GM23338 (cell line): ENCODE results near the gene IL1B. TPM values are rescaled to one million over a fixed set of nuclear protein-coding genes. Genes with fewer than 3 reads are reported as not detected.

ENCODE experiments used
- ATAC-seq: fragments of 200-7000 bp; cut with Tn5 transposase; 3 replicates; pipeline ENCODE4 v1.9.1; 2020
- DNase-seq: peaks from one replicate; pipeline ENCODE4 v3.0.0-alpha.2; 2015; ENCODE audit warnings: low spot score
- H2AFZ ChIP-seq: fragments of 200-600 bp; sonication (generic); 2 replicates; pipeline ENCODE4 v1.8.0; 2016; ENCODE audit warnings: antibody characterized with exemption, mild to moderate bottlenecking, moderate library complexity
- H3F3A ChIP-seq: fragments of 200-600 bp; sonication (generic); replicated peaks from 2 replicates; pipeline ENCODE4 v1.8.0; 2017; ENCODE audit warnings: antibody characterized with exemption, mixed run types, low read depth
- H3K27ac ChIP-seq: fragments of 200-600 bp; sonication (generic); 2 replicates; pipeline ENCODE4 v1.6.1; 2016; ENCODE audit warnings: low read depth
- H3K27me3 ChIP-seq: fragments of 200-600 bp; sonication (generic); 2 replicates; pipeline ENCODE4 v1.8.0; 2016; ENCODE audit warnings: mild to moderate bottlenecking, mixed run types, moderate library complexity; ENCODE audit not compliant: insufficient read depth
- H3K36me3 ChIP-seq: fragments of 200-600 bp; sonication (generic); 2 replicates; pipeline ENCODE4 v1.8.0; 2016; ENCODE audit warnings: mild to moderate bottlenecking; ENCODE audit not compliant: insufficient read depth
- H3K4me1 ChIP-seq: fragments of 200-600 bp; sonication (generic); 2 replicates; pipeline ENCODE4 v1.8.0; 2016; ENCODE audit warnings: mild to moderate bottlenecking, moderate library complexity; ENCODE audit not compliant: insufficient read depth
- H3K4me2 ChIP-seq: fragments of 200-600 bp; sonication (generic); 2 replicates; pipeline ENCODE4 v1.7.1; 2017; ENCODE audit warnings: mixed run types
- H3K4me3 ChIP-seq: fragments of 200-600 bp; sonication (generic); 2 replicates; pipeline ENCODE4 v1.6.1; 2016; ENCODE audit warnings: mixed run types
- H3K79me2 ChIP-seq: fragments of 200-600 bp; sonication (generic); replicated peaks from 2 replicates; pipeline ENCODE4 v1.8.0; 2017; ENCODE audit warnings: mild to moderate bottlenecking; ENCODE audit not compliant: insufficient read depth
- H3K9me2 ChIP-seq: fragments of 200-600 bp; sonication (generic); 2 replicates; pipeline ENCODE4 v1.8.0; 2017; ENCODE audit not compliant: insufficient read depth
- H4K20me1 ChIP-seq: fragments of 200-600 bp; sonication (generic); replicated peaks from 2 replicates; pipeline ENCODE4 v1.8.0; 2017; ENCODE audit warnings: mild to moderate bottlenecking; ENCODE audit not compliant: insufficient read depth
- H3K27ac Mint-ChIP-seq: 2 replicates; pipeline ENCODE4 v1.8.0; 2020; ENCODE audit warnings: inconsistent platforms, mild to moderate bottlenecking, moderate library complexity, mixed read lengths
- H3K27me3 Mint-ChIP-seq: 3 replicates; pipeline ENCODE4 v1.8.0; 2022; ENCODE audit warnings: low read depth, mild to moderate bottlenecking, moderate library complexity, mixed read lengths, inconsistent platforms; ENCODE audit not compliant: insufficient read depth, poor library complexity
- H3K36me3 Mint-ChIP-seq: 3 replicates; pipeline ENCODE4 v1.8.0; 2021; ENCODE audit warnings: low read depth, mild to moderate bottlenecking, inconsistent platforms, moderate library complexity, mixed read lengths
- H3K4me1 Mint-ChIP-seq: 3 replicates; pipeline ENCODE4 v1.8.0; 2020; ENCODE audit warnings: mild to moderate bottlenecking, inconsistent platforms, mixed read lengths
- H3K4me3 Mint-ChIP-seq: 3 replicates; pipeline ENCODE4 v1.8.0; 2021; ENCODE audit warnings: moderate library complexity, mild to moderate bottlenecking, inconsistent platforms, mixed read lengths
- H3K9me3 Mint-ChIP-seq: 3 replicates; pipeline ENCODE4 v1.8.0; 2020; ENCODE audit warnings: moderate library complexity, mild to moderate bottlenecking, inconsistent platforms, mixed read lengths
- CREB1 ChIP-seq: fragments of 250-450 bp; sonication (Bioruptor Pico); IDR thresholded peaks from 2 replicates; pipeline ENCODE4 v1.5.0; 2020; ENCODE audit warnings: low read depth, mild to moderate bottlenecking, moderate library complexity
- EZH2 ChIP-seq: fragments of 200-600 bp; sonication (generic); IDR thresholded peaks from one replicate; pipeline ENCODE4 v1.8.0; 2017; ENCODE audit warnings: antibody characterized with exemption, mild to moderate bottlenecking, low read depth; ENCODE audit not compliant: unreplicated experiment
- EZH2phosphoT487 ChIP-seq: fragments of 200-600 bp; sonication (generic); IDR thresholded peaks from one replicate; pipeline ENCODE4 v1.8.1; 2018; ENCODE audit warnings: antibody characterized with exemption; ENCODE audit not compliant: unreplicated experiment
- JUNB ChIP-seq: IDR thresholded peaks from one replicate; pipeline ENCODE4 v1.6.1; 2016; ENCODE audit warnings: antibody characterized with exemption; ENCODE audit not compliant: unreplicated experiment
- NANOG ChIP-seq: IDR thresholded peaks from 2 replicates; pipeline ENCODE4 v1.6.1; 2016; ENCODE audit warnings: antibody characterized with exemption, borderline replicate concordance
- POLR2AphosphoS5 ChIP-seq: IDR thresholded peaks from 2 replicates; pipeline ENCODE4 v1.6.1; 2016; ENCODE audit warnings: antibody characterized with exemption, low read depth
- STAT1 ChIP-seq: IDR thresholded peaks from one replicate; pipeline ENCODE4 v1.6.1; 2016; ENCODE audit warnings: antibody characterized with exemption; ENCODE audit not compliant: unreplicated experiment
- ZNF114 ChIP-seq: fragments of 250-450 bp; sonication (Bioruptor Pico); IDR thresholded peaks from 2 replicates; pipeline ENCODE4 v1.5.0; 2020; ENCODE audit warnings: mild to moderate bottlenecking, moderate library complexity
- ZNF331 ChIP-seq: fragments of 250-450 bp; sonication (Bioruptor Pico); IDR thresholded peaks from 2 replicates; pipeline ENCODE4 v1.5.0; 2020; ENCODE audit warnings: low read depth, mild to moderate bottlenecking, moderate library complexity
- polyA plus RNA-seq: library from polyadenylated mRNA; unstranded; fragments of >200 nt; fragmentation: Nextera tagmentation; extraction: Ambion mirVana; gene quantifications from 2 replicates; pipeline ENCODE4 v1.2.1, GENCODE V29; 2016
- total RNA-seq: library from RNA; depleted of rRNA; stranded (reverse); fragments of >200 nt; shearing (Covaris generic); gene quantifications from 2 replicates; pipeline ENCODE4 v1.2.3, GENCODE V29; 2014
- TF ChIP-seq, protein P1 (sequence below), 2 experiments: fragments of 200-600 bp in 1 of 2; sonication (generic) in 1 of 2; conservative IDR thresholded peaks; 2 replicates each; pipeline versions ENCODE4 v1.5.1 to v1.6.1; 2016 to 2017; ENCODE audit warnings: antibody characterized with exemption in 2 of 2, low read depth in 2 of 2, mild to moderate bottlenecking in 2 of 2, moderate library complexity in 1 of 2
- TF ChIP-seq, protein P2 (sequence below): IDR thresholded peaks from 2 replicates; pipeline ENCODE4 v1.6.1; 2016; ENCODE audit warnings: antibody characterized with exemption
- TF ChIP-seq, protein P3 (sequence below): IDR thresholded peaks from one replicate; pipeline ENCODE4 v1.6.1; 2018; ENCODE audit warnings: antibody characterized with exemption; ENCODE audit not compliant: unreplicated experiment
- TF ChIP-seq, protein P4 (sequence below): fragments of 250-450 bp; sonication (Bioruptor Pico); IDR thresholded peaks from 2 replicates; pipeline ENCODE4 v1.5.0; 2020; ENCODE audit warnings: mild to moderate bottlenecking, moderate library complexity

Gene IL1B
- total and polyA plus RNA-seq, 2 experiments from 2014 or later, result not detected

DNA sequence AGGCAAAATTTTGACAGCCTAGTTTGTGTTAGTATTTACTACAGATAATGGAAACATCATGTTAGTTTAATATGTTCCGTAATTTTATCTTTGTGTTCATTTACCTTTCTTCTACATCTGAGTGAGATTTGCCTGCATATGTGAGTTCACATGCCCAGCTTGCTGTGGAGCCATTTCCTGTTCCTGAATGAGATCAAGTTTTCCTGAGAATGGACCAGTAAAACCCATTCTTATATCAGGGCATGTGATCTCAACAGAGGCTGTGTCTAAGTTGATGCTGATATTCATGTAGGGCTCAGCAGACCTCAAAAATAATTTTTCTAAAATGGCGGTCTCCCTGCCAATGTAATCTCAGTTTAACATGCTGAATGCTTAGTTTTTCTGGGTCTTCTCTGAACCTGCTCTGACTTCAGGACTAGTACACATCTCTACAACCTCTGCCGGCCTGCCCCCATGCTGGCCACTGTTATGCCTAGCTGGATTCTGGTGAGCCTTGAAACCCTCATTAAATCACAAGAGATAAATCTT lies 53.3 kb downstream of the IL1B start:
- no peaks in the 10 kb centered on the region for H3K79me2 ChIP-seq
- no peaks in the 10 kb centered on the region for H4K20me1 ChIP-seq
- no peaks in the 10 kb centered on the region for H3K9me3 Mint-ChIP-seq
- H3K36me3 ChIP-seq, result no peaks in the 10 kb centered on the region
- H3K27me3 ChIP-seq, result no peaks in the 10 kb centered on the region
- peaks cover 16% of the 10 kb centered on the region for H3K9me2 ChIP-seq
- no peak for ATAC-seq
- no peak for DNase-seq
- no peaks in the 10 kb centered on the region for H3K36me3 Mint-ChIP-seq
- H3K4me3 ChIP-seq, result no peak overlapping the region
- peaks cover 22% of the 10 kb centered on the region for H3K4me1 ChIP-seq
- H3F3A ChIP-seq, result no peaks in the 10 kb centered on the region
- TF ChIP-seq POLR2AphosphoS5, result no peak
- TF ChIP-seq EZH2phosphoT487, result no peak
- no peak for TF ChIP-seq NANOG
- TF ChIP-seq, protein P1, sequence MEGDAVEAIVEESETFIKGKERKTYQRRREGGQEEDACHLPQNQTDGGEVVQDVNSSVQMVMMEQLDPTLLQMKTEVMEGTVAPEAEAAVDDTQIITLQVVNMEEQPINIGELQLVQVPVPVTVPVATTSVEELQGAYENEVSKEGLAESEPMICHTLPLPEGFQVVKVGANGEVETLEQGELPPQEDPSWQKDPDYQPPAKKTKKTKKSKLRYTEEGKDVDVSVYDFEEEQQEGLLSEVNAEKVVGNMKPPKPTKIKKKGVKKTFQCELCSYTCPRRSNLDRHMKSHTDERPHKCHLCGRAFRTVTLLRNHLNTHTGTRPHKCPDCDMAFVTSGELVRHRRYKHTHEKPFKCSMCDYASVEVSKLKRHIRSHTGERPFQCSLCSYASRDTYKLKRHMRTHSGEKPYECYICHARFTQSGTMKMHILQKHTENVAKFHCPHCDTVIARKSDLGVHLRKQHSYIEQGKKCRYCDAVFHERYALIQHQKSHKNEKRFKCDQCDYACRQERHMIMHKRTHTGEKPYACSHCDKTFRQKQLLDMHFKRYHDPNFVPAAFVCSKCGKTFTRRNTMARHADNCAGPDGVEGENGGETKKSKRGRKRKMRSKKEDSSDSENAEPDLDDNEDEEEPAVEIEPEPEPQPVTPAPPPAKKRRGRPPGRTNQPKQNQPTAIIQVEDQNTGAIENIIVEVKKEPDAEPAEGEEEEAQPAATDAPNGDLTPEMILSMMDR (conservative IDR thresholded peaks at IDR 0.05; ENCODE audit: low read depth in 2 of 2), result no peak
- TF ChIP-seq, protein P2, sequence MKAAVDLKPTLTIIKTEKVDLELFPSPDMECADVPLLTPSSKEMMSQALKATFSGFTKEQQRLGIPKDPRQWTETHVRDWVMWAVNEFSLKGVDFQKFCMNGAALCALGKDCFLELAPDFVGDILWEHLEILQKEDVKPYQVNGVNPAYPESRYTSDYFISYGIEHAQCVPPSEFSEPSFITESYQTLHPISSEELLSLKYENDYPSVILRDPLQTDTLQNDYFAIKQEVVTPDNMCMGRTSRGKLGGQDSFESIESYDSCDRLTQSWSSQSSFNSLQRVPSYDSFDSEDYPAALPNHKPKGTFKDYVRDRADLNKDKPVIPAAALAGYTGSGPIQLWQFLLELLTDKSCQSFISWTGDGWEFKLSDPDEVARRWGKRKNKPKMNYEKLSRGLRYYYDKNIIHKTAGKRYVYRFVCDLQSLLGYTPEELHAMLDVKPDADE, result no peak
- TF ChIP-seq, protein P3, sequence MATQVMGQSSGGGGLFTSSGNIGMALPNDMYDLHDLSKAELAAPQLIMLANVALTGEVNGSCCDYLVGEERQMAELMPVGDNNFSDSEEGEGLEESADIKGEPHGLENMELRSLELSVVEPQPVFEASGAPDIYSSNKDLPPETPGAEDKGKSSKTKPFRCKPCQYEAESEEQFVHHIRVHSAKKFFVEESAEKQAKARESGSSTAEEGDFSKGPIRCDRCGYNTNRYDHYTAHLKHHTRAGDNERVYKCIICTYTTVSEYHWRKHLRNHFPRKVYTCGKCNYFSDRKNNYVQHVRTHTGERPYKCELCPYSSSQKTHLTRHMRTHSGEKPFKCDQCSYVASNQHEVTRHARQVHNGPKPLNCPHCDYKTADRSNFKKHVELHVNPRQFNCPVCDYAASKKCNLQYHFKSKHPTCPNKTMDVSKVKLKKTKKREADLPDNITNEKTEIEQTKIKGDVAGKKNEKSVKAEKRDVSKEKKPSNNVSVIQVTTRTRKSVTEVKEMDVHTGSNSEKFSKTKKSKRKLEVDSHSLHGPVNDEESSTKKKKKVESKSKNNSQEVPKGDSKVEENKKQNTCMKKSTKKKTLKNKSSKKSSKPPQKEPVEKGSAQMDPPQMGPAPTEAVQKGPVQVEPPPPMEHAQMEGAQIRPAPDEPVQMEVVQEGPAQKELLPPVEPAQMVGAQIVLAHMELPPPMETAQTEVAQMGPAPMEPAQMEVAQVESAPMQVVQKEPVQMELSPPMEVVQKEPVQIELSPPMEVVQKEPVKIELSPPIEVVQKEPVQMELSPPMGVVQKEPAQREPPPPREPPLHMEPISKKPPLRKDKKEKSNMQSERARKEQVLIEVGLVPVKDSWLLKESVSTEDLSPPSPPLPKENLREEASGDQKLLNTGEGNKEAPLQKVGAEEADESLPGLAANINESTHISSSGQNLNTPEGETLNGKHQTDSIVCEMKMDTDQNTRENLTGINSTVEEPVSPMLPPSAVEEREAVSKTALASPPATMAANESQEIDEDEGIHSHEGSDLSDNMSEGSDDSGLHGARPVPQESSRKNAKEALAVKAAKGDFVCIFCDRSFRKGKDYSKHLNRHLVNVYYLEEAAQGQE, result no peak
- no peak for TF ChIP-seq CREB1 (CRISPR knock-in tag)
- TF ChIP-seq STAT1, result no peak
- TF ChIP-seq, protein P4, sequence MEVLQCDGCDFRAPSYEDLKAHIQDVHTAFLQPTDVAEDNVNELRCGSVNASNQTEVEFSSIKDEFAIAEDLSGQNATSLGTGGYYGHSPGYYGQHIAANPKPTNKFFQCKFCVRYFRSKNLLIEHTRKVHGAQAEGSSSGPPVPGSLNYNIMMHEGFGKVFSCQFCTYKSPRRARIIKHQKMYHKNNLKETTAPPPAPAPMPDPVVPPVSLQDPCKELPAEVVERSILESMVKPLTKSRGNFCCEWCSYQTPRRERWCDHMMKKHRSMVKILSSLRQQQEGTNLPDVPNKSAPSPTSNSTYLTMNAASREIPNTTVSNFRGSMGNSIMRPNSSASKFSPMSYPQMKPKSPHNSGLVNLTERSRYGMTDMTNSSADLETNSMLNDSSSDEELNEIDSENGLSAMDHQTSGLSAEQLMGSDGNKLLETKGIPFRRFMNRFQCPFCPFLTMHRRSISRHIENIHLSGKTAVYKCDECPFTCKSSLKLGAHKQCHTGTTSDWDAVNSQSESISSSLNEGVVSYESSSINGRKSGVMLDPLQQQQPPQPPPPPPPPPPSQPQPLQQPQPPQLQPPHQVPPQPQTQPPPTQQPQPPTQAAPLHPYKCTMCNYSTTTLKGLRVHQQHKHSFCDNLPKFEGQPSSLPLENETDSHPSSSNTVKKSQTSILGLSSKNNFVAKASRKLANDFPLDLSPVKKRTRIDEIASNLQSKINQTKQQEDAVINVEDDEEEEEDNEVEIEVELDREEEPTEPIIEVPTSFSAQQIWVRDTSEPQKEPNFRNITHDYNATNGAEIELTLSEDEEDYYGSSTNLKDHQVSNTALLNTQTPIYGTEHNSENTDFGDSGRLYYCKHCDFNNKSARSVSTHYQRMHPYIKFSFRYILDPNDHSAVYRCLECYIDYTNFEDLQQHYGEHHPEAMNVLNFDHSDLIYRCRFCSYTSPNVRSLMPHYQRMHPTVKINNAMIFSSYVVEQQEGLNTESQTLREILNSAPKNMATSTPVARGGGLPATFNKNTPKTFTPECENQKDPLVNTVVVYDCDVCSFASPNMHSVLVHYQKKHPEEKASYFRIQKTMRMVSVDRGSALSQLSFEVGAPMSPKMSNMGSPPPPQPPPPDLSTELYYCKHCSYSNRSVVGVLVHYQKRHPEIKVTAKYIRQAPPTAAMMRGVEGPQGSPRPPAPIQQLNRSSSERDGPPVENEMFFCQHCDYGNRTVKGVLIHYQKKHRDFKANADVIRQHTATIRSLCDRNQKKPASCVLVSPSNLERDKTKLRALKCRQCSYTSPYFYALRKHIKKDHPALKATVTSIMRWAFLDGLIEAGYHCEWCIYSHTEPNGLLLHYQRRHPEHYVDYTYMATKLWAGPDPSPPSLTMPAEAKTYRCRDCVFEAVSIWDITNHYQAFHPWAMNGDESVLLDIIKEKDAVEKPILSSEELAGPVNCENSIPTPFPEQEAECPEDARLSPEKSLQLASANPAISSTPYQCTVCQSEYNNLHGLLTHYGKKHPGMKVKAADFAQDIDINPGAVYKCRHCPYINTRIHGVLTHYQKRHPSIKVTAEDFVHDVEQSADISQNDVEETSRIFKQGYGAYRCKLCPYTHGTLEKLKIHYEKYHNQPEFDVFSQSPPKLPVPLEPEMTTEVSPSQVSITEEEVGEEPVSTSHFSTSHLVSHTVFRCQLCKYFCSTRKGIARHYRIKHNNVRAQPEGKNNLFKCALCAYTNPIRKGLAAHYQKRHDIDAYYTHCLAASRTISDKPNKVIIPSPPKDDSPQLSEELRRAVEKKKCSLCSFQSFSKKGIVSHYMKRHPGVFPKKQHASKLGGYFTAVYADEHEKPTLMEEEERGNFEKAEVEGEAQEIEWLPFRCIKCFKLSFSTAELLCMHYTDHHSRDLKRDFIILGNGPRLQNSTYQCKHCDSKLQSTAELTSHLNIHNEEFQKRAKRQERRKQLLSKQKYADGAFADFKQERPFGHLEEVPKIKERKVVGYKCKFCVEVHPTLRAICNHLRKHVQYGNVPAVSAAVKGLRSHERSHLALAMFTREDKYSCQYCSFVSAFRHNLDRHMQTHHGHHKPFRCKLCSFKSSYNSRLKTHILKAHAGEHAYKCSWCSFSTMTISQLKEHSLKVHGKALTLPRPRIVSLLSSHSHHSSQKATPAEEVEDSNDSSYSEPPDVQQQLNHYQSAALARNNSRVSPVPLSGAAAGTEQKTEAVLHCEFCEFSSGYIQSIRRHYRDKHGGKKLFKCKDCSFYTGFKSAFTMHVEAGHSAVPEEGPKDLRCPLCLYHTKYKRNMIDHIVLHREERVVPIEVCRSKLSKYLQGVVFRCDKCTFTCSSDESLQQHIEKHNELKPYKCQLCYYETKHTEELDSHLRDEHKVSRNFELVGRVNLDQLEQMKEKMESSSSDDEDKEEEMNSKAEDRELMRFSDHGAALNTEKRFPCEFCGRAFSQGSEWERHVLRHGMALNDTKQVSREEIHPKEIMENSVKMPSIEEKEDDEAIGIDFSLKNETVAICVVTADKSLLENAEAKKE (CRISPR knock-in tag), result no peak
- TF ChIP-seq ZNF331 (CRISPR knock-in tag), result no peak
- TF ChIP-seq ZNF114 (CRISPR knock-in tag), result no peak
- TF ChIP-seq EZH2, result no peak
- TF ChIP-seq JUNB, result no peak
- no peak overlapping the region for H3K4me3 Mint-ChIP-seq
- H3K27me3 Mint-ChIP-seq, result peaks cover 6% of the 10 kb centered on the region
- no peak overlapping the region for H3K27ac ChIP-seq
- peak overlapping the region; percentile 43 for H2AFZ ChIP-seq
- peak overlapping the region; percentile 35; the same call in 1 of the 2 replicates for H3K4me2 ChIP-seq
- peaks cover 26% of the 10 kb centered on the region for H3K4me1 Mint-ChIP-seq
- no peak overlapping the region for H3K27ac Mint-ChIP-seq
